ENCODE results near the gene RTL10.

Gene RTL10

GRCh38 chr22:19819911-19820879 lies 34.5 kb downstream of the RTL10 start:
- H3K27ac ChIP-seq (ENCODE audit: low read length), result no peak overlapping the region
- H4K20me1 ChIP-seq (ENCODE audit: insufficient read depth, low read length), result peaks cover 47% of the 10 kb centered on the region
- H3K36me3 ChIP-seq (ENCODE audit: insufficient read depth, low read length), result peaks cover 46% of the 10 kb centered on the region
- H3K4me2 ChIP-seq (ENCODE audit: insufficient read depth, low read length), result no peak overlapping the region
- ATAC-seq (ENCODE audit: insufficient read depth, low read depth), result no peak
- H3K27me3 ChIP-seq (ENCODE audit: insufficient read depth, low read length, poor library complexity), result no peaks in the 10 kb centered on the region
- H3K4me3 ChIP-seq (ENCODE audit: low read depth in 1 of 2, low read length in 2 of 2), result no peak overlapping the region
- peak; percentile 2 for DNase-seq
- H3K9me3 ChIP-seq (ENCODE audit: insufficient read depth, low read length, severe bottlenecking), result no peaks in the 10 kb centered on the region
- TF ChIP-seq EZH2 (IDR thresholded peaks at IDR 0.05; ENCODE audit: borderline replicate concordance, low read depth, low read length, severe bottlenecking), result no peak
- TF ChIP-seq CTCF (IDR thresholded peaks at IDR 0.05; ENCODE audit: borderline replicate concordance, extremely low read depth, low read length, poor library complexity, severe bottlenecking), result no peak
- no peaks in the 10 kb centered on the region for H3K4me1 ChIP-seq (ENCODE audit: insufficient read depth, low read length)
- no peak overlapping the region for H3K9ac ChIP-seq (ENCODE audit: low read depth, low read length)
- H3K79me2 ChIP-seq (ENCODE audit: insufficient read depth, low read length), result peaks cover 21% of the 10 kb centered on the region
- H2AFZ ChIP-seq (ENCODE audit: low read depth, low read length), result no peak overlapping the region

DNA sequence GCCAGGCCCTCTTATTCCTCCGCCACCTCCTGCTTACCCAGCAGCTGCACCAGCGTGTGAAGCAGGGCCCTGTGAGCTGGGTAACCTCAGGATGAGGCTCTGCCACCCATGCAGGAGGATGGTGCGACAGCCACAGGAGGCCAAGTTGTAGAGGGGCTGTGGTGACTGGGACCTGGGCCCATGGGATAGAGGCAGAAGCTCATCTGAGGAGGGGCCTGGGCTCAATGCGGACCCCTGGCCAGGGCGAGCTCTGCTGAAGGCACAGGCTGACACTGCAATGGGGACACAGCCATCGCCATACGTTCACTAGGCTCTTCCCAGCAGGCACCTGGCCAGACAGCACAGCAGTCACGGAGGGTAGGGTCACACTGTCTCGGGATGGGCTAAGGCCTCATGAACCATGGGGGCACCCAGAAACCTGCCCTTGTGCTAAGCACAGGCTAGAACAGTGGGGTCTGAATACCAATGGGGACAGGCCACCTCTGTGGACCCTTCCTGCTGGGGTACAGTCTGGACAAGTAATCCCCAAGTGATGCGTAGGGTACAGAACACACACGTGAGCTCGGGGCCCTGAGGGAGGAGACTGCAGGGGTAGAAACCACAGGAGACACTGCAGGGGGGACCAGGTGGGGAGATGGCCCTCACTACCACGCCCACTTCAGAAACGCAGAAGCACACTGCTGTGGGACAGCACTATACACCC lies 35.3 kb downstream of the RTL10 start:
- Histone ChIP-seq H3K4me2 (ENCODE audit: insufficient read depth, low read length) (no peak overlapping the region), H3K9ac (ENCODE audit: low read depth, low read length) (no peak overlapping the region)

GRCh38 chr22:19818324-19819207 lies 36.1 kb downstream of the RTL10 start:
- no peaks in the 10 kb centered on the region for H3K4me1 ChIP-seq (ENCODE audit: insufficient read depth, low read length)
- TF ChIP-seq EZH2 (IDR thresholded peaks at IDR 0.05; ENCODE audit: borderline replicate concordance, low read depth, low read length, severe bottlenecking), result no peak
- TF ChIP-seq CTCF (IDR thresholded peaks at IDR 0.05; ENCODE audit: borderline replicate concordance, extremely low read depth, low read length, poor library complexity, severe bottlenecking), result no peak
- no peak overlapping the region for H2AFZ ChIP-seq (ENCODE audit: low read depth, low read length)
- peak; percentile 2 for DNase-seq
- H3K27ac ChIP-seq (ENCODE audit: low read length), result peak overlapping the region; percentile 49
- H4K20me1 ChIP-seq (ENCODE audit: insufficient read depth, low read length), result peaks cover 36% of the 10 kb centered on the region
- no peak overlapping the region for H3K4me2 ChIP-seq (ENCODE audit: insufficient read depth, low read length)
- peaks cover 58% of the 10 kb centered on the region for H3K36me3 ChIP-seq (ENCODE audit: insufficient read depth, low read length)
- no peak overlapping the region for H3K4me3 ChIP-seq (ENCODE audit: low read depth in 1 of 2, low read length in 2 of 2)
- no peak for ATAC-seq (ENCODE audit: insufficient read depth, low read depth)
- H3K27me3 ChIP-seq (ENCODE audit: insufficient read depth, low read length, poor library complexity), result no peaks in the 10 kb centered on the region
- H3K9ac ChIP-seq (ENCODE audit: low read depth, low read length), result no peak overlapping the region
- H3K9me3 ChIP-seq (ENCODE audit: insufficient read depth, low read length, severe bottlenecking), result no peaks in the 10 kb centered on the region
- H3K79me2 ChIP-seq (ENCODE audit: insufficient read depth, low read length), result peaks cover 7% of the 10 kb centered on the region

More for the DNA sequence above, 35.3 kb downstream of the RTL10 start:
- Histone ChIP-seq H3K4me3 (ENCODE audit: low read depth in 1 of 2, low read length in 2 of 2) (no peak overlapping the region), H2AFZ (ENCODE audit: low read depth, low read length) (no peak overlapping the region), H3K9me3 (ENCODE audit: insufficient read depth, low read length, severe bottlenecking) (no peaks in the 10 kb centered on the region), H4K20me1 (ENCODE audit: insufficient read depth, low read length) (peaks cover 40% of the 10 kb centered on the region), H3K27ac (ENCODE audit: low read length) (peak overlapping the region; percentile 49), H3K79me2 (ENCODE audit: insufficient read depth, low read length) (peaks cover 14% of the 10 kb centered on the region), H3K27me3 (ENCODE audit: insufficient read depth, low read length, poor library complexity) (no peaks in the 10 kb centered on the region), H3K36me3 (ENCODE audit: insufficient read depth, low read length) (peaks cover 54% of the 10 kb centered on the region), H3K4me1 (ENCODE audit: insufficient read depth, low read length) (no peaks in the 10 kb centered on the region)
- ATAC-seq (ENCODE audit: insufficient read depth, low read depth) (no peak), DNase-seq (peak; percentile 1)
- TF ChIP-seq CTCF (IDR thresholded peaks at IDR 0.05; ENCODE audit: borderline replicate concordance, extremely low read depth, low read length, poor library complexity, severe bottlenecking) (no peak), EZH2 (IDR thresholded peaks at IDR 0.05; ENCODE audit: borderline replicate concordance, low read depth, low read length, severe bottlenecking) (no peak)
